HG03060 (cell line): Measurements from ENCODE around the gene MUL1.

Source experiments
- ATAC-seq: cut with Tn5 transposase; IDR thresholded peaks from one replicate; pipeline ENCODE4 v1.9.1; 2021; ENCODE audit warnings: low read depth, moderate number of reproducible peaks; ENCODE audit not compliant: unreplicated experiment

Gene MUL1

GRCh38 chr1:20507564-20508410, at the start of gene MUL1:
MUL1 (minus strand) TSS chr1:20508151; CDS start chr1:20508024, 127 bp downstream.
- no peak for ATAC-seq

GRCh38 chr1:20555758-20556120, 47.8 kb upstream of the MUL1 start:
- ATAC-seq = no peak

- ATAC-seq = no peak
Measured at GRCh38 chr1:20555025-20555757, 47.2 kb upstream of the MUL1 start.

GRCh38 chr1:20552728-20553445, 44.9 kb upstream of the MUL1 start:
- no peak for ATAC-seq

- ATAC-seq = no peak
Measured at GRCh38 chr1:20551945-20552727, 44.2 kb upstream of the MUL1 start, which contains the start of gene FAM43B. FAM43B (plus strand) TSS chr1:20552573; CDS start chr1:20552974, 401 bp downstream.

GRCh38 chr1:20551161-20551560, 43.2 kb upstream of the MUL1 start:
- ATAC-seq = no peak

- no peak for ATAC-seq
Measured at GRCh38 chr1:20546637-20547036, 38.7 kb upstream of the MUL1 start.

GRCh38 chr1:20540281-20540680, 32.3 kb upstream of the MUL1 start:
- no peak for ATAC-seq

- no peak for ATAC-seq
Measured at GRCh38 chr1:20538760-20539551, 31.0 kb upstream of the MUL1 start.

GRCh38 chr1:20538227-20538626, 30.3 kb upstream of the MUL1 start:
- no peak for ATAC-seq

GRCh38 chr1:20534659-20535417, 26.9 kb upstream of the MUL1 start:
- no peak for ATAC-seq

GRCh38 chr1:20533635-20534034, 25.7 kb upstream of the MUL1 start:
- no peak for ATAC-seq

- ATAC-seq = no peak
Measured at GRCh38 chr1:20530901-20531300, 22.9 kb upstream of the MUL1 start.

GRCh38 chr1:20530306-20530705, 22.4 kb upstream of the MUL1 start:
- ATAC-seq = no peak

GRCh38 chr1:20528221-20528620, 20.3 kb upstream of the MUL1 start:
- ATAC-seq = no peak

GRCh38 chr1:20526267-20526666, 18.3 kb upstream of the MUL1 start:
- ATAC-seq = no peak

- ATAC-seq = no peak
Measured at GRCh38 chr1:20521960-20522861, 14.3 kb upstream of the MUL1 start.
